ENCODE measurements around the gene STARD6.
"Not testable (repeated sequence)": the region's sequence is repeated elsewhere in the genome, so short reads cannot be mapped to it uniquely, and the experiment has no call there.

Gene STARD6, protein sequence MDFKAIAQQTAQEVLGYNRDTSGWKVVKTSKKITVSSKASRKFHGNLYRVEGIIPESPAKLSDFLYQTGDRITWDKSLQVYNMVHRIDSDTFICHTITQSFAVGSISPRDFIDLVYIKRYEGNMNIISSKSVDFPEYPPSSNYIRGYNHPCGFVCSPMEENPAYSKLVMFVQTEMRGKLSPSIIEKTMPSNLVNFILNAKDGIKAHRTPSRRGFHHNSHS

DNA sequence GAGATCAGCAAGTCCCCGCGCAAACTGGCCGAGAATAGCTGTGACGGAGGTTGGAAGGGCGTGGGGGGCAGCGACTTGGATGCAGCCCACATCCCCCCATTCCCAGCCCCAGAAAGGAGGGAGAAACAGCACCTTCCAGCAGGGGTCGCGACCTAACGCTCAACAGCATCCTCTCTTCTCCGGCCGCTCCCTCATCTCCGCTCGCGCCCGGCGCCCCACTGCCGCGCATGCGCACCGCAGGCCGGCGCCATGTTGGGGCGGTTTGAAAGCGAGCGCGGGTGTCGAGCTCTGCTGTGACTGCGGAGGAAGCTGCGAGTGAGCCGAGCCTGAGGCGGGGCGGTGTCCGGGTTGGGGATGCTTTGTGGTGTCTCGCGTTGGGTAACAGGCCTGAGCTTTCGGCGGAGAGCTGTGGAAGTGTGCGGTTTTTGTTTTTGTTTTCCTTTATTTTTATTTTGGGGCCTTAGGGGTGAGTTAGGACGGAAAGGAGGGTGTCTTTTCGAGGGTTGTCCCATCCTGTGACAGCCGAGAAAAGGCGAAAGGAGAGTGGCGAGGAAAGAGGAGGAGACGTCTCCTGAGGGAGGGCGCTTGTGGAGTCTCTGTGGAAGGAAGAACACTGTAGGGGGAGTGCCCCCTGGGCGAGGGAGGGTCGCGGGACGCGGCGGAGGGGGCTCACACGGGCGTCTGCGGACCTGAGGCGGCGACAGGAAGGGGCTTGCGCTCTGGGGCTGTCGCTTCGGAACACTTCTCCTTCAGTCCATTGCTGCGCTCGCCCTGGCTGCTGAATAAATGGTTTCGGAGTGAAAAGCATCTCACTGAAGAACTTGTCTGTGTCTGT, at the start of gene STARD6, which contains the start of gene C18orf54:
Gene STARD6 (minus strand): TSS at position 199 of the 835 bp plus-strand sequence. CDS start 3,285 bp downstream, outside the sequence.
Gene C18orf54 (plus strand): TSS at position 247 of the 835 bp plus-strand sequence. CDS start 2,667 bp downstream, outside the sequence.
- DNase-seq = peak; percentile 59

DNA sequence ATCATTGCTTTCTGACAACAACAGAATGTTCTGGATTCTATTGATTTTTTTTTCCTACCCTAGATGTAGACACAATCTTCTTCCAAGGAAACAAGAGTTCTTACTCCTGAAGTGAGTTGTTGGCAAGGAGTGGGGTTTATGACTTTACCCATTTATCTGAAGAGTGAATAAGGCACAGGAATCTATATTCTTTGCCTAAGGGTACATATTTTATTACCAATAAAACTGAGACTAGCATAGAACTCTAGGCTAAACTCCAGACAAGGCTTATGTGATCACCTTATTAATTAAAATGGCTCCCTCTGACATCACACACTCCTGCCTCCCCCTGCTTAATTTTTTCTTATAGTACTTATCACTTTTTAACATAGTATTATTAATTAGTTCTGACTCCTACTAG, 47.6 kb upstream of the STARD6 start:
- DNase-seq = no peak

DNA sequence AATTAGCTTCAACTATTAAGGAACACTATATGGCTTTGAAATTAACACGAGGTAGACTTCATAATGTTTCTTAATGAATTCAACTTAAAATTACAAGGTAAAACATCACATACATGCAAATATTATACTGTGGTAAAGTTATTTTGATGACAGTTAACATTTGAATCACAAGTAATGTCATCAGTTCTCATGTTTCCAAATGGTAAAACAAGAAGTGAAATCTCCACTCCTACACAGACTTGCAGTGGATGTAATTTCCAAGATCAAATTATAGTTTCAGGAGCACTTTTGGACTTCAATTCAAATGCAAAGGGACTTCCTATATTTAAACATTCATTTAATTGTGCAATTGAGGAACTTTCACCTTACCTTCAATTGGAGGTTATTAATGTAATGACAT, 39.1 kb upstream of the STARD6 start:
- no peak for DNase-seq

DNA sequence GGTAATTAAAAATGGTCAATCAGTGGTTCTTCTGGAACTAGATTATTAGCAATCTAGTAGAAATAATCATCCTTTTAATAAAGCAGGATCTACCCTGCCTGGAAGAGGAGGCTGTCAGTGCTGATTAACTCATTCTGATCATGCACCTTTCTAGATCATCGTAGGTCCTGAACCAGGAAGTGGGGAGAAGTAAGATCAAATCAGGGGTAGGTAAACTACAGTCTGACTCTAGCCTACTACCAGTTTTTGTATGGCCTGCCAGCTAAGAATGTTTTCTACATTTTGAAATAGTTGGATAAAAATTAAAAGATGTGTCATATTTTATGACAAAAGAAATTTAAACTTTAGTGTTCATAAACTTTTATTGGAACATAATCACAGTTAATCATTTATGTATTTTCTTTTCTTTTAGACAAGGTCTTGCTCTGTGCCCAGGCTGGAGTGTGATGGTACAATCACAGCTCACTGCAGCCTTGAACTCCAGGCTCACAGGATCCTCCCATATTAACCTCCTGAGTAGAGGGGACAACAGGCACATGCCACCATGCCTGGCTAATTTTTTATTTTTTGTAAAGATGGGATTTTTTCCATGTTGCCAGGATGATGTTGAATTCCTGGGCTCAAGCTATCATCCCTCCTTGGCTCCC, 36.1 kb upstream of the STARD6 start:
- DNase-seq = no peak

DNA sequence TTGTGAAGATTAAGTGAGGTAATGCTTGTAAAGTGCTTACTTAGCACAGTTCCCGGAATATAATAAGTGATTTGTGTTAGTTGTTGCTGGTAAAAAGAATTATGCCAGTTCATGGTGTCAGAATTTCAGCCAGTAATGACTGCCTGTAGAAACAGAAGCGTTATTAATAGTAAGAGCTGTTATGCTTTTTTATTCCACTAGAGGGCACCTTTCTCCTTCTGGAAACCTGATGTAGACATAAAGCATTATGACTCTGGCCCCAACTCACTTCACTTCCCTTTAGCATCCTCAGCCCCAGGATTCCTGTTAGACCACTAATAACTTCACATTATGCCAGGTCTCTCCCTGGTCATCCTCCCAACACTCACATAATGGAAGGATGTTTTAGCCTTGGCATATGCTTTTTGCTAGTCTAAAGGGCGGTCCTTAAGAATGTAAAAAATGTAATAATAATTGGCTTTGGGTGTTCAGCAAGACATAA, 34.9 kb upstream of the STARD6 start:
- peak; percentile 56 for DNase-seq

DNA sequence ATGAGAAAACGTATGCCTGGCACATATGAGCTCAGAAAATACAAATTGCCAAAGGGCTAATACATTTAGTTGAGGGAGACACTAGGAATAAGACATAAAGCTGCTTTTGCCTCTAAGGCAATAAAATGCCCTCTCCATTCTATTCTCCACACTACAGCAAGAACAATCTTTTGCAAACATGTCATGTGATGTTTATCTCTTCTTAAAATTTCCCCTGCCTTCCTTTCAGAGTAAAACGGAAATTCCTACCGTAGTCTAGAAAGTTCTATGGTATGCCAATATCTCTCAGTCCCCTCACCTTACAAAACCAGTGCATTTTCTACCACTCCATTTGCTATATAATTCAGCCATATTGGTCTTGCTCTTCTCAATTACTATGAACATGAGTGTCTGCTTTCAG, 33.2 kb upstream of the STARD6 start:
- DNase-seq = no peak

DNA sequence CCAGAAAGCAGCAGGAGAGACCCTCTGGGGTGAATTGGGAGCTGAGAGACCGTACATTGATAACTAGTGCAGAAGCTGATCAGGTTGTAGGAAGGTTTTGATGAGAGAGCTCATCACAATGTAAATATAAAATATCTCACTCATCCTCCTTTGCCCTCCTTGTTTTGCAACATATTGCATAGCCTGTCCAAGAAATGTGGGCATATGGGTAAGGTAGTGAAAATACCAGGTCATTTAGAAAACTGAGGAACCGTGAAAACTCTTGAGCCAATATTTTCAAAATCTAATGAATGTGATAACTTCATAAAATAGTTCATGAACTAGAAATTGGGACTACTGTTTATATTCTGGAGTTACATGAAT, 31.5 kb upstream of the STARD6 start:
- no peak for DNase-seq

DNA sequence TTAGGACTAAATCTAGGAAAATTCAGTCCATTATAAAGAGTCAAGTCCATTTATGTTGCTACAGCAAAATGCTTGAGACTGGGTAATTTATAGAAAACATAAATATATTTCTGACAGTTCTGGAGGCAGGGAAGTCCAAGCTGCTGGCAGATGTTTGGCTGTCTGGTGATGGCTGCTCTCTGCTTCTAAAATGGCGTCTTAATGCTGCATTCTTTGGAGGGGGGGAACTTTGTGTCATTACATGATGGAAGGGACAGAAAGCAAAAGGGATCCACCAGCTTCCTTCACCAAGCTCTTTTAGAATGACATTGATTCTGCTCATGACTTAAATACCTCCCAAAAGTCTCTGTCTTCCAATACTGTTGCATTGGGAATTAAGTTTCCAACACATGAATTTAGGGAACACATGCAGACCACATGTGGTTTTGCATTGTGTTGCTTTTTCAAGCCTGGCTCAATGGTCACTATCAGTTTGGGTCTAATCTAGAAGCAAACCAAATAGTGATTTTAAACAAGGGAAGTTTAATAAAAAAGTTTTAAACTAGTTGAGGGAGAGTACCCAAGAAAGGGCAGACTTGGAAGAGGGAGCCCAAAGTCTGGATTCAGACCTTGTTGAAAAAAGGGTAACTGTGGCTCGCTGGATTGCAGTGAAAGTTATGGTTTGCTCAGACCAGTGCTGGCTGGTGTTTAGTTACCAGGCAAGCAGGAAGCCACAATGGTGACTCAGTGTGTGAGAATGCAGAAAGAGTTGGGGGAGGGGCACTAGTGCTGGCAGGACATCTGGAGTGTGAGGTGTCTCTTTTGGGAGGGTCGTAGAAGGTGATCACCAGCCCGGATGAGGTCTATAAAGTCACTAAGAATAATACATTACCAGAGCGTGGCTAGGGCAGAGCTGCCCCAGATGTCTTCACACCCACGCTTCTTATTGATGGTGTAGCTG, 30.8 kb upstream of the STARD6 start:
- DNase-seq = no peak

DNA sequence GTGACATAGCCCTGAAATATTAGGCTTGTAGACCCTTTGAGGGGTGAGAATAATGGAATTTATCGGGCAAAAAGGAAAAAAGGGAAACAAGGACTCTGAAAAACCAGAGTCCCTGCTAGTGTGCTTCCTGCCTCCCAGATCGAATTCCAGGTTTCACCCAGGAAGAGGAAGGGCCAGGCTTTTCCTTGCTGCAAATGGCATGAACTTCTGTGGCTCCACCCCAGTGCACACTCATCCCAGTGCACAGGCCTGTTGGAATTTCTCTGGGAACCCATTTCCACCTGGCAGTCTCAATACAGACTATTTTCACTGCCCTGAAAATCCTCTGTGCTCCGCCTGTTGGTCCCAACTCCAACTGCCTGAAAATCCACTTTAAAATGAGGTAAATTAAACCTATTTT, 30.0 kb upstream of the STARD6 start:
- DNase-seq = no peak

DNA sequence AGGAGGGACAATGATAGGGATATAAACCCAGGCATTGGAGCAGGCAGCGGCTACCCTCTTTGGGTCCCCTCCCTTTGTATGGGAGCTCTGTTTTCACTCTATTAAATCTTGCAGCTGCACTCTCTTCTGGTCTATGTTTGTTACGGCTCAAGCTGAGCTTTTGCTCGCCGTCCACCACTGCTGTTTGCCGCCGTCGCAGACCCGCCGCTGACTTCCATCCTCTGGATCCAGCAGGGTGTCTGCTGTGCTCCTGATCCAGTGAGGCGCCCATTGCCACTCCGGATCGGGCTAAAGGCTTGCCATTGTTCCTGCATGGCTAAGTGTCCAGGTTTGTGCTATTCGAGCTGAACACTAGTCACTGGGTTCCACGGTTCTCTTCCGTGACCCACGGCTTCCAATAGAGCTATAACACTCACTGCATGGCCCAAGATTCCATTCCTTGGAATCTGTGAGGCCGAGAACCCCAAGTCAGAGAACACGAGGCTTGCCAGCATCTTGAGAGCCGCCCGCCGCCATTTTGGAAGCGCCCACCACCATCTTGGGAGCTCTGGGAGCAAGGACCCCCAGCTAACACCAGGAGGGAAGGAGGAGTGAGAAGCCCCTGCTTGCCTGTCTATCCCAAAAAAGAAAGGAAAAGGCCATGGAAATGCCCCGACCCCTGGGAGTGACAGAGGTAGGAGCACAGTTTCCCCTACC, 29.3 kb upstream of the STARD6 start:
- DNase-seq = not testable (repeated sequence)

DNA sequence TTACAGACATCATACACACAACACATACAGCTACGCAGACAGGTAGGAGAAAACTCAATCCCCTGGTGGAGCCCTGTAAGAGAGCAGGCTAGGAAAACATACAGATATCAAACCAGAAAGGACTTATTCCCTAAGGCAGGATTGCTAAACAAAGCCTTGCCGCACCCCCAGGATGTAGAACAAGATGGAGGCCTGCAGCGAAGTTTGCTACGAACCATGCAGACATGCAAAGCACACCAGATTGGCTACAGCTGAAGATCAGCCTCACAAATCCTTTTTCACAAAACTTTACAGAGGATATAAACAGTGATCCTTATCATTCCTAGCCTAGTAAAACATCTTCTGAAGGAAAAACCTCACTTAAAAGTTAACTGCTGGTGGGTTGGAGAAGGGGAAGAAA, 28.4 kb upstream of the STARD6 start:
- no peak for DNase-seq

DNA sequence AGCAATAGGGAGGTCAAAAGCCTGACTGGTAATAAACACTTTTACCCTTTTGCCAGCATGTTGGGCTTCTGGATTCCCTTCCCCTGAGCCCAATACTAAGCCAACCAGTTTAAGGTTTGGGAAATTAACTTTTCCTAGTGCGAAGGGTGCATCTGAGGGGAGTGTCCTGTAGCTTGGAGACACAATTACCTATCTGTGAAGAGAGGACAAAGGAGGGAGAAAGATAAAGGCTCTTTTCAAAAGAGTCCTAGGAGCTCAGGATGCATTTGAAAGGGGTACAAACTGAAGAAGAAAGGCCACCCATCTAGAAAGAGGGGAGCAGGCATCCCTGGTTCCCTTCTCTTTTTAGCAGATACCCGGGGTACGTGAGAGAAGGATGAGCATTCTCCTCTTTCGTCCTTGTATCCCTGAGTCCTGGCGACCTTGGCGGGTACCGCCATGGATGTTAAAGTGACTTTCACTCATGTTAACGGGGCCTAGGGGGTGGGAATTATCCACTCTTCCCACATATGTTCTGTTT, 25.1 kb upstream of the STARD6 start:
- no peak for DNase-seq

DNA sequence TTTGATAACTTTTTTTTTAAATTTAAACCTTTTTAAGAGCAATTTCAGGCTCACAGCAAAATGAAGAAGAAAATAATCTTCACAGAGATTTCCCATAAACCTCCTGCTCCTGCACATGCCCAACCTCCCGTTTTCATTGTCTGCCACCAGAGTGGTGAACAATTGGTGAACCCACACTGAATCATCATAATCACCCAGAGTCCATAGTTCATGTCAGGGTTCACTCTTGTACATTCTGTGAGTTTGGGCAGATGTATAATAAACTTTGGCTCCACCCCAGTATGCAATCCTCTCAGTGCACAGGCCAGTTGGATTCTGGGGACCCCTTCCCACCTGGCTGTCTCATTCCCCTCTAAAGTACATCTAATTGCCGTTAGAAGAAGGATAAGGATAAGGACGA, 24.4 kb upstream of the STARD6 start:
- DNase-seq = no peak

DNA sequence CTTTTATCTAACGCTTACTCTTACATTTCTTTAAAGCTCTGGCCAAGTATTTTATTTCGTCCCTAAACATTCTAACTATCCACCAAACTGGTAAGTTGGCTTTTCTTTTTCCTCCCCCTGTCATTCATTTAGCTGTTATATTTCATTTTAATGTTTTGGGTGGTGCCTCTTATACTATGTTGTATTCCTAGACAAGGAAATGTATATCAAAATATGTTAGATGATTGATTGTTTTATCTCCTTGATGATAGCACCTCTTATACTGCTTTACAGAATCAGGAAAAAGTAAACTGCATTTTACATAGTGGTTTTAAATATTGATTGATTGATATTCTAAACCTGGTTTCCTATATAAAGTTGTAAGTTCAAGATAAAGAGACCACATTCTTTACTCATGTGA, 24.0 kb upstream of the STARD6 start:
- no peak for DNase-seq

DNA sequence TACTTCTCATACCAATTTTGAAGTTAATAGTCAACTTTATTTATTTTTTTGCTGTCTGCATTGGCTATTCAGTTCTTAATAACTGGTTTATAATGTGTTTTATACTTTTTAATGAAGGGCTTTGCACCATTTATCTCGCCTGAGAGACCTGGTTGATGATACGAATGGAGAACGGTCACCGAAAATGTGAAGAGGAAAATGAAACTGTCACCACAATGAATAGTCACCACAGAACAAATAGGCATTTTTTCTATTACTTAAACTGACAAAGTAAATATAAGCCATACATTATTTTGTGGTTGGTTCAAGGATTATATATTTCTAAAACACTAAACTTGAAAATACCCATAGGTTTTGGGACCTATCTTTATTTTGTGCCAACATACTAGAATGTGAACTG, 20.4 kb upstream of the STARD6 start:
- no peak for DNase-seq

DNA sequence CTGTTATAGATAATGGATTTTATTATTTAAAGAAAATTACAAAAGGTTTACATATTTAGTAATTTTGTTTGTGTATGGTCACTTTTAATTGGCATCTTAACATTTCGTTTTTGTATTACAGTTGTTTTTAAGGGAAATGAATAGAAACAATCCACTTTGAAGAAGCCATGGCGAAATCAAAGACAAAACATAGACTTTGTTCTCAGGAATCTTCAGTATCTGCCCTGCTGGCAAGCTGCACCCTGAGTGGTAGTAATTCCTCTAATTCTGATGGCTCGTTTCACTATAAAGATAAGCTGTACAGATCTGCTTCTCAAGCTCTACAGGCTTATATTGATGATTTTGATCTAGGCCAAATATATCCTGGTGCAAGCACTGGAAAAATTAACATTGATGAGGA, 2.7 kb upstream of the STARD6 start:
- no peak for DNase-seq

DNA sequence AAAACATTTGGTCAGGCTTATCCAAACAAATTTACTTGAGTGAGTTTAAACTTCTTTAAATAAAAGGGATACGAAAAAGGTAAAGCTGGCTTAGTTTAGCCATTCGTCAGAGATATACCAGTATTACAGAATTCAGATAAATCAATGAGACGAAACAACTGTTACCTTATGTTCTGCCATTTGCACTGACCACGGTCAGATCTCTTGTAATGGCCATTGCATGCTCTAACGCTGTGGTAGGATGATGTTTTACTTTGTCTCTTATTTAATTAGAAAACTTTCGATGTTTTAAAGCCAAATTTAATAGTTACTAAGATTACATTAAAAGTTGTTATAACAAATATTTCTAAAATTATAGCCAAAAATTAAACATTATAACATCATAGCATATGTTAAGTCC, 1.6 kb upstream of the STARD6 start:
- no peak for DNase-seq

DNA sequence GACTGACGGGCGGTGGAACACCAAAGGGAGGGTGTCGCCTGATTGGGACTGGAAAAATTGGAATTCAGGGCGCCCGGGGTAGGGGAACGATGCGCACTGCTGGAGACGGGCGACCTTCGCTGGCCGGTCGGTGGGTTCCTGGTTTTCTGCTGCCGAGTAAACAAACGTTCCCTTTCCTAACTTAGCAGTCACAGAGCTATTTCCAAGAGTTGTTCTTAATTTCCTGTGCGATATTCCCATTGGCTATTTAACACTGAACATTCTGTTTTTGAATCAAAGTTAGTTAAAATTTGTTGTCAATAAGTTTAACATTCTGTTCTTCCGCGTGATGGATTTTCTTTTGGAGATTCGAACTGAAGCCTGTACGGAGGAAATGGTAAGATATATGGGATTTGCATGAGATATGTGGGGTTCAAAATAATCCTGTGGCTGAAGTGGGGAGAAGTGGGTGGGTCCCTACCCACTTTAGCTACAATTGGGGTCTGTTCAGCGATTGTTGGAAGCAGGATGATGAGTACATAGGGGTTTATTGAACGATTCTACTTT, 910 bp upstream of the STARD6 start:
- DNase-seq = no peak

DNA sequence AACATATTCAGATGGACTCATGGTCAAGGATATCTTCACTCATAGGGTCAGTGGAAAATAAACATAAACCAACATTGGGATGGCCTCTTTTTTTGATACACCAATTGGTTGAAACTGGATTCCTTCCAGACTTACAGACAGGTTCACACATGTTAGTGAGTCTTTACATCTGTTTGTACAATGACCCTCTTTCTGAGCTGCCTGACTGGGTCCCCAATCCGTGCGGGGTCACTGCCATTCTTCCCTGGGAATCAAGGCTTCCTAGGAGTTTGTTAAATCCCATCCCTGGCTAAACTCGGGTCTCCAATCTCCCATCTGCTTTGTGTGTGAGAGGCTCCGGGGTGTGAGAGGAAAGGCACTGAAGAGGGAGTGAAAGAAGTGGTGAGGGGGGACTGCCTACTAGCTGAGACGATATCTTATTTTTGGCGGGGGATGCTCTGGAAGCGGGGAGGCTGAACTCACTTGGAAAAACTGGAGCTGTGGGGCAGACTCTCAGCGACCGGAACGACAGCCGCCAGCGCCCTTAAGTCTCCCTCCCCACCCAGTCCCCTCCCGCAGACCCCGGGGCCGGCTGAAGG, 487 bp downstream of the STARD6 start:
- no peak for DNase-seq

DNA sequence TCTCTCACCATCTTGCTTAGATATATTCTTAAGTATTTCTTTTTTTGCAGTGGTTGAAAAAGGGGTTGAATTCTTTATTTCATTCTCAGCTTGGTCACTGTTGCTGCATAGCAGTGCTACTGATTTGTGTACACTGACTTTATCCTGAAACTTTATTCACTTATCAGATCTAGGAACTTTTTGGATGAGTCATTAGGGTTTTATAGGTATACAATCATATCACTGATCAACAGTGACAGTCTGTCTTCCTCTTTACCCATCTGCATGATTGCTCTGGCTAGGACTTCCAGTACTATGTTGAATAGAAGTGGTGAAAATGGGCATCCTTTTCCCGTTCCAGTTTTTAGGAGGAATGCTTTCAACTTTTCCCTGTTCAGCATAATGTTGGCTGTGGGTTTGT, 6.5 kb downstream of the STARD6 start:
- DNase-seq = no peak

DNA sequence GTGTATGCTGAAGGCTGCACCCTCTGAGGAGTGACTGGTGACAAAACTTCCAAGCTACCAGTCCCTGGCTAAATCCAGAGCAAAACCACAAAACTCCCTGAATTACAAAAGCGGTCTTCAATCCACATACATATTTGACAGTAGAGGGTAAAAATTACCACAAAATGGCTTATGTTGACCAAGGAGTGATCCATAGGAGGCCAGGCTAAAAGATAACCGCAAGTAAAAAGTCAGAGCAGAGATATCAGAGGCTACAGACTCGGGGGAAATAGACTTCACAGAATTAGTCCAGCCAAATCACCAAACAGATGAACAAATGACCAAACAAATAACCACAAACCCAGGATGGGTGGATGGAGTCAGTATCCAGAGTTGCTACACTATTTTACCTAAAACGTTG, 19.4 kb downstream of the STARD6 start:
- DNase-seq = no peak

Data from SHP77 treated with DMSO at 0.1 percent for 48 hours (cell line).